A673 (cell line): ENCODE results near the gene BLOC1S3.

Source experiments
- CTCF ChIP-seq: fragments of 300-800, 200-600 bp; sonication (generic); conservative IDR thresholded peaks from 2 replicates; pipeline ENCODE4 v1.5.1; 2017; ENCODE audit warnings: low read depth, mild to moderate bottlenecking, antibody characterized with exemption, low read length, moderate library complexity, mixed read lengths
- EZH2 ChIP-seq: fragments of 200-600 bp; sonication (generic); IDR thresholded peaks from 2 replicates; pipeline ENCODE4 v1.6.1; 2017; ENCODE audit warnings: borderline replicate concordance, low read depth, mild to moderate bottlenecking, mixed read lengths, antibody characterized with exemption, low read length; ENCODE audit not compliant: poor library complexity, severe bottlenecking

GRCh38 chr19:45154064-45154827 is 24.3 kb upstream of the BLOC1S3 start:
- TF ChIP-seq CTCF, result no peak
- no peak for TF ChIP-seq EZH2
